GM15510 (cell line): ENCODE measurements around the gene PLSCR1.

Source experiments
- POLR2A ChIP-seq: IDR thresholded peaks from 3 replicates; pipeline ENCODE4 v1.6.1; 2011; ENCODE audit warnings: borderline replicate concordance; ENCODE audit not compliant: insufficient read length; ENCODE audit errors: extremely low read depth

PLSCR1 gene

GRCh38 chr3:146536681-146537080 is 7.7 kb downstream of the PLSCR1 start:
- no peak for TF ChIP-seq POLR2A

GRCh38 chr3:146532406-146532805 is 12.0 kb downstream of the PLSCR1 start:
- no peak for TF ChIP-seq POLR2A

GRCh38 chr3:146530609-146531008 is 13.8 kb downstream of the PLSCR1 start:
- TF ChIP-seq POLR2A: no peak

- no peak for TF ChIP-seq POLR2A
Measured at GRCh38 chr3:146529021-146529420, 15.4 kb downstream of the PLSCR1 start.

GRCh38 chr3:146524961-146525360 is 19.4 kb downstream of the PLSCR1 start:
- no peak for TF ChIP-seq POLR2A

GRCh38 chr3:146523531-146523930 is 20.9 kb downstream of the PLSCR1 start:
- TF ChIP-seq POLR2A: no peak

GRCh38 chr3:146521394-146521793 is 23.0 kb downstream of the PLSCR1 start:
- TF ChIP-seq POLR2A: no peak

- TF ChIP-seq POLR2A: no peak
Measured at GRCh38 chr3:146519810-146520209, 24.6 kb downstream of the PLSCR1 start.

- no peak for TF ChIP-seq POLR2A
Measured at GRCh38 chr3:146517684-146518435, 26.5 kb downstream of the PLSCR1 start.

GRCh38 chr3:146513386-146514051 is 30.9 kb downstream of the PLSCR1 start:
- no peak for TF ChIP-seq POLR2A

GRCh38 chr3:146511402-146512134 is 32.8 kb downstream of the PLSCR1 start:
- no peak for TF ChIP-seq POLR2A

GRCh38 chr3:146507331-146508120 is 36.9 kb downstream of the PLSCR1 start:
- no peak for TF ChIP-seq POLR2A

- no peak for TF ChIP-seq POLR2A
Measured at GRCh38 chr3:146505516-146505915, 38.9 kb downstream of the PLSCR1 start.

- TF ChIP-seq POLR2A: no peak
Measured at GRCh38 chr3:146504498-146505197, 39.8 kb downstream of the PLSCR1 start.

- TF ChIP-seq POLR2A: no peak
Measured at GRCh38 chr3:146503461-146504202, 40.8 kb downstream of the PLSCR1 start.
